M059J (cell line): ENCODE data around the gene CCDC14. TPM values are rescaled to one million over a fixed set of nuclear protein-coding genes. Genes with fewer than 3 reads are reported as not detected.
"Not testable (repeated sequence)": the region's sequence is repeated elsewhere in the genome, so short reads cannot be mapped to it uniquely, and the experiment has no call there.

Experiments
- DNase-seq: peaks from one replicate; pipeline ENCODE4 v3.0.0-alpha.2; 2012; ENCODE audit warnings: low read depth
- total RNA-seq: library from RNA; depleted of rRNA; stranded (reverse); fragments of >200 nt; shearing (Covaris generic); gene quantifications from 2 replicates; pipeline ENCODE4 v1.2.3, GENCODE V29; 2014

The CCDC14 gene
- total RNA-seq, 1 experiment from 2014 or later, result 59.8 TPM

GRCh38 chr3:123899300-123899865 lies 61.6 kb downstream of the CCDC14 start:
- peak; percentile 42 for DNase-seq

GRCh38 chr3:123893012-123893411 lies 68.0 kb downstream of the CCDC14 start:
- DNase-seq, result no peak

GRCh38 chr3:123892195-123892594 lies 68.8 kb downstream of the CCDC14 start:
- DNase-seq, result no peak

- DNase-seq, result not testable (repeated sequence)
These were observed 70.0 kb downstream of the CCDC14 start for GRCh38 chr3:123890991-123891390.

- DNase-seq, result not testable (repeated sequence)
These were observed 70.9 kb downstream of the CCDC14 start for GRCh38 chr3:123890162-123890561.

GRCh38 chr3:123884993-123885392 lies 76.0 kb downstream of the CCDC14 start:
- no peak for DNase-seq

GRCh38 chr3:123884203-123884831 lies 76.7 kb downstream of the CCDC14 start, which contains the start of gene MYLK:
Gene MYLK, minus strand, starts transcription at chr3:123884332. Its CDS starts 90,491 bp downstream, at chr3:123793841.
- DNase-seq, result peak; percentile 98

GRCh38 chr3:123883701-123884202 lies 77.3 kb downstream of the CCDC14 start:
- DNase-seq, result peak; percentile 46

- DNase-seq, result peak; percentile 31
These were observed 77.9 kb downstream of the CCDC14 start for GRCh38 chr3:123883111-123883510.

GRCh38 chr3:123881771-123882170 lies 79.3 kb downstream of the CCDC14 start:
- no peak for DNase-seq

GRCh38 chr3:123880998-123881561 lies 79.9 kb downstream of the CCDC14 start:
- peak; percentile 72 for DNase-seq

- DNase-seq, result no peak
These were observed 82.2 kb downstream of the CCDC14 start for GRCh38 chr3:123878807-123879206.

- DNase-seq, result no peak
These were observed 83.1 kb downstream of the CCDC14 start for GRCh38 chr3:123877965-123878364.

- DNase-seq, result no peak
These were observed 83.6 kb downstream of the CCDC14 start for GRCh38 chr3:123877466-123877865.

- DNase-seq, result no peak
These were observed 84.2 kb downstream of the CCDC14 start for GRCh38 chr3:123876858-123877257.

GRCh38 chr3:123872621-123873020 lies 88.4 kb downstream of the CCDC14 start:
- DNase-seq, result no peak

- peak; percentile 96 for DNase-seq
These were observed 89.1 kb downstream of the CCDC14 start for GRCh38 chr3:123871946-123872345.

- peak; percentile 97 for DNase-seq
These were observed 91.0 kb downstream of the CCDC14 start for GRCh38 chr3:123870033-123870432.

- DNase-seq, result peak; percentile 73
These were observed 91.9 kb downstream of the CCDC14 start for GRCh38 chr3:123869165-123869564.

- no peak for DNase-seq
These were observed 96.3 kb downstream of the CCDC14 start for GRCh38 chr3:123864706-123865105.
